ENCODE measurements around the gene STH.

DNA sequence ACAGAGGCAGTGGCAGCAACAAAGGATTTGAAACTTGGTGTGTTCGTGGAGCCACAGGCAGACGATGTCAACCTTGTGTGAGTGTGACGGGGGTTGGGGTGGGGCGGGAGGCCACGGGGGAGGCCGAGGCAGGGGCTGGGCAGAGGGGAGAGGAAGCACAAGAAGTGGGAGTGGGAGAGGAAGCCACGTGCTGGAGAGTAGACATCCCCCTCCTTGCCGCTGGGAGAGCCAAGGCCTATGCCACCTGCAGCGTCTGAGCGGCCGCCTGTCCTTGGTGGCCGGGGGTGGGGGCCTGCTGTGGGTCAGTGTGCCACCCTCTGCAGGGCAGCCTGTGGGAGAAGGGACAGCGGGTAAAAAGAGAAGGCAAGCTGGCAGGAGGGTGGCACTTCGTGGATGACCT is 25.5 kb downstream of the STH start:
- TF ChIP-seq POLR2A (IDR thresholded peaks at IDR 0.05) = no peak
- TF ChIP-seq, protein P1, sequence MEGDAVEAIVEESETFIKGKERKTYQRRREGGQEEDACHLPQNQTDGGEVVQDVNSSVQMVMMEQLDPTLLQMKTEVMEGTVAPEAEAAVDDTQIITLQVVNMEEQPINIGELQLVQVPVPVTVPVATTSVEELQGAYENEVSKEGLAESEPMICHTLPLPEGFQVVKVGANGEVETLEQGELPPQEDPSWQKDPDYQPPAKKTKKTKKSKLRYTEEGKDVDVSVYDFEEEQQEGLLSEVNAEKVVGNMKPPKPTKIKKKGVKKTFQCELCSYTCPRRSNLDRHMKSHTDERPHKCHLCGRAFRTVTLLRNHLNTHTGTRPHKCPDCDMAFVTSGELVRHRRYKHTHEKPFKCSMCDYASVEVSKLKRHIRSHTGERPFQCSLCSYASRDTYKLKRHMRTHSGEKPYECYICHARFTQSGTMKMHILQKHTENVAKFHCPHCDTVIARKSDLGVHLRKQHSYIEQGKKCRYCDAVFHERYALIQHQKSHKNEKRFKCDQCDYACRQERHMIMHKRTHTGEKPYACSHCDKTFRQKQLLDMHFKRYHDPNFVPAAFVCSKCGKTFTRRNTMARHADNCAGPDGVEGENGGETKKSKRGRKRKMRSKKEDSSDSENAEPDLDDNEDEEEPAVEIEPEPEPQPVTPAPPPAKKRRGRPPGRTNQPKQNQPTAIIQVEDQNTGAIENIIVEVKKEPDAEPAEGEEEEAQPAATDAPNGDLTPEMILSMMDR (IDR thresholded peaks at IDR 0.05) = no peak
